ENCODE data around the gene FLT3. TPM values are rescaled to one million over a fixed set of nuclear protein-coding genes. Genes with fewer than 3 reads are reported as not detected.

FLT3 gene
- total and polyA plus RNA-seq, 2 donors (not counting 1 experiment from before 2014, with no cell fraction given), result 0.13 to 0.42 TPM

- TF ChIP-seq CTCF (IDR thresholded peaks at IDR 0.05) (no peak), EZH2 (IDR thresholded peaks at IDR 0.05; ENCODE audit: borderline replicate concordance, insufficient read depth, low read depth, low read length, poor library complexity, severe bottlenecking) (no peak)
- Histone ChIP-seq H2AFZ (ENCODE audit: insufficient read depth, low read depth, low read length, poor library complexity, severe bottlenecking) (peak overlapping the region; percentile 60), H3K79me2 (ENCODE audit: control insufficient read depth, insufficient read depth, low read length) (no peaks in the 10 kb centered on the region), H3K4me1 (ENCODE audit: control insufficient read depth in 2 of 2, insufficient read depth in 2 of 2, low read length in 2 of 2) (peaks cover 19 to 31% of the 10 kb centered on the region in 2 donors), H3K4me3 (ENCODE audit: control extremely low read depth in 1 of 5, extremely low read depth in 1 of 5, insufficient read depth in 1 of 5, low read depth in 2 of 5, low read length in 4 of 5) (no peak overlapping the region), H3K27ac (ENCODE audit: low read length in 2 of 2) (peak overlapping the region; percentile 11 to 40), H3K9ac (ENCODE audit: low read length) (no peak overlapping the region), H3K4me2 (replicated peaks; ENCODE audit: low read depth, low read length, poor library complexity, severe bottlenecking) (peak overlapping the region; percentile 43), H3K36me3 (replicated peaks in 1 of 2; ENCODE audit: control extremely low read depth in 1 of 2, control insufficient read depth in 1 of 2, extremely low read depth in 1 of 2, insufficient read depth in 2 of 2, low read length in 1 of 2) (no peaks in the 10 kb centered on the region), H3K9me3 (ENCODE audit: control extremely low read depth in 1 of 3, control insufficient read depth in 2 of 3, insufficient read depth in 1 of 3, low read length in 2 of 3) (peaks cover 0 to 11% (median 0%) of the 10 kb centered on the region in 3 donors), H3K27me3 (replicated peaks in 1 of 4; ENCODE audit: control extremely low read depth in 1 of 4, control insufficient read depth in 3 of 4, insufficient read depth in 4 of 4, low read length in 3 of 4) (no peaks in the 10 kb centered on the region), H4K20me1 (ENCODE audit: control insufficient read depth, insufficient read depth, low read length, poor library complexity, severe bottlenecking) (no peaks in the 10 kb centered on the region)
- Mint-ChIP-seq H3K9me3 (ENCODE audit: insufficient read depth) (peaks cover 3% of the 10 kb centered on the region), H3K27ac (peak overlapping the region; percentile 81), H3K4me1 (peaks cover 50% of the 10 kb centered on the region), H3K4me3 (peak overlapping the region; percentile 20), H3K27me3 (no peaks in the 10 kb centered on the region)
- WGBS (ENCODE audit: insufficient coverage), result 43% methylated on average over 1 of the region's 5 CpGs
- DNase-seq (no peak), ATAC-seq (ENCODE audit: low read depth) (no peak)
- CTCF ChIA-PET, result interaction anchor here (0.6 to 1.0 kb wide), 2 partner anchors 41 to 201 kb away, joined by 3 read pairs; no protein-coding TSS in a partner anchor
- POLR2A ChIA-PET, result interaction anchor here (0.6 kb wide), 1 partner anchor 137 kb away, joined by 7 read pairs; no protein-coding TSS in a partner anchor
- intact Hi-C loops (cut with micrococcal nuclease), result no loop called here
These were observed 68.5 kb downstream of the FLT3 start for GRCh38 chr13:28031896-28032288.

- no peaks in the 10 kb centered on the region for H4K20me1 ChIP-seq (ENCODE audit: control insufficient read depth, insufficient read depth, low read length, poor library complexity, severe bottlenecking)
- peak overlapping the region; percentile 60 for H2AFZ ChIP-seq (ENCODE audit: insufficient read depth, low read depth, low read length, poor library complexity, severe bottlenecking)
- H3K9me3 Mint-ChIP-seq (ENCODE audit: insufficient read depth), result peaks cover 3% of the 10 kb centered on the region
- peak overlapping the region; percentile 11 to 40 for H3K27ac ChIP-seq (ENCODE audit: low read length in 2 of 2)
- ChIA-PET CTCF (interaction anchor here (0.6 to 1.6 kb wide), 3 partner anchors 42 to 201 kb away, joined by 3 read pairs; no protein-coding TSS in a partner anchor), POLR2A (interaction anchor here (0.6 kb wide), 1 partner anchor 138 kb away, joined by 7 read pairs; no protein-coding TSS in a partner anchor)
- H3K79me2 ChIP-seq (ENCODE audit: control insufficient read depth, insufficient read depth, low read length), result no peaks in the 10 kb centered on the region
- TF ChIP-seq EZH2 (IDR thresholded peaks at IDR 0.05; ENCODE audit: borderline replicate concordance, insufficient read depth, low read depth, low read length, poor library complexity, severe bottlenecking), result no peak
- no peak for TF ChIP-seq CTCF (IDR thresholded peaks at IDR 0.05)
- peaks cover 19 to 31% of the 10 kb centered on the region in 2 donors for H3K4me1 ChIP-seq (ENCODE audit: control insufficient read depth in 2 of 2, insufficient read depth in 2 of 2, low read length in 2 of 2)
- H3K4me3 Mint-ChIP-seq, result peak overlapping the region; percentile 20
- H3K27me3 ChIP-seq (replicated peaks in 1 of 4; ENCODE audit: control extremely low read depth in 1 of 4, control insufficient read depth in 3 of 4, insufficient read depth in 4 of 4, low read length in 3 of 4), result no peaks in the 10 kb centered on the region
- H3K9ac ChIP-seq (ENCODE audit: low read length), result no peak overlapping the region
- WGBS (ENCODE audit: insufficient coverage), result 52% methylated on average over 10 of the region's 10 CpGs
- ATAC-seq (ENCODE audit: low read depth), result peak; percentile 82
- H3K27ac Mint-ChIP-seq, result peak overlapping the region; percentile 81
- intact Hi-C loops (cut with micrococcal nuclease), result no loop called here
- H3K4me3 ChIP-seq (ENCODE audit: control extremely low read depth in 1 of 5, extremely low read depth in 1 of 5, insufficient read depth in 1 of 5, low read depth in 2 of 5, low read length in 4 of 5), result no peak overlapping the region
- DNase-seq, result peak; percentile 53
- H3K4me1 Mint-ChIP-seq, result peaks cover 50% of the 10 kb centered on the region
- peaks cover 0 to 11% (median 0%) of the 10 kb centered on the region in 3 donors for H3K9me3 ChIP-seq (ENCODE audit: control extremely low read depth in 1 of 3, control insufficient read depth in 2 of 3, insufficient read depth in 1 of 3, low read length in 2 of 3)
- peak overlapping the region; percentile 43 for H3K4me2 ChIP-seq (replicated peaks; ENCODE audit: low read depth, low read length, poor library complexity, severe bottlenecking)
- no peaks in the 10 kb centered on the region for H3K36me3 ChIP-seq (replicated peaks in 1 of 2; ENCODE audit: control extremely low read depth in 1 of 2, control insufficient read depth in 1 of 2, extremely low read depth in 1 of 2, insufficient read depth in 2 of 2, low read length in 1 of 2)
- H3K27me3 Mint-ChIP-seq, result no peaks in the 10 kb centered on the region
These were observed 69.0 kb downstream of the FLT3 start for GRCh38 chr13:28031220-28031895.
